PFSK-1 (cell line): ENCODE results near the gene ULK1.

Experiments
- FOXP2 ChIP-seq: optimal IDR thresholded peaks from 2 replicates; pipeline ENCODE3; 2011; ENCODE audit warnings: borderline replicate concordance, control low read depth, inconsistent platforms; ENCODE audit not compliant: insufficient read depth; ENCODE audit errors: extremely low read length, extremely low read depth
- POLR2AphosphoS5 ChIP-seq: IDR thresholded peaks from 2 replicates; pipeline ENCODE4 v1.6.1; 2012; ENCODE audit warnings: low read depth, mild to moderate bottlenecking, control low read depth, low read length, moderate library complexity
- SIN3A ChIP-seq: IDR thresholded peaks from 2 replicates; pipeline ENCODE4 v1.6.1; 2012; ENCODE audit warnings: mild to moderate bottlenecking, low read length, moderate library complexity, borderline replicate concordance; ENCODE audit not compliant: insufficient read depth
- TAF1 ChIP-seq: IDR thresholded peaks from 2 replicates; pipeline ENCODE4 v1.6.1; 2012; ENCODE audit warnings: low read length, control low read depth, borderline replicate concordance; ENCODE audit not compliant: insufficient read depth
- TF ChIP-seq, protein P1 (sequence below), 2 experiments: IDR thresholded peaks; 2 replicates each; pipeline versions ENCODE4 v1.6.1 to v1.8.0; 2011 to 2012; ENCODE audit warnings: low read depth in 2 of 2, low read length in 2 of 2, control low read depth in 1 of 2, inconsistent platforms in 1 of 2, mild to moderate bottlenecking in 1 of 2, moderate library complexity in 1 of 2; ENCODE audit not compliant: insufficient read depth in 1 of 2

DNA sequence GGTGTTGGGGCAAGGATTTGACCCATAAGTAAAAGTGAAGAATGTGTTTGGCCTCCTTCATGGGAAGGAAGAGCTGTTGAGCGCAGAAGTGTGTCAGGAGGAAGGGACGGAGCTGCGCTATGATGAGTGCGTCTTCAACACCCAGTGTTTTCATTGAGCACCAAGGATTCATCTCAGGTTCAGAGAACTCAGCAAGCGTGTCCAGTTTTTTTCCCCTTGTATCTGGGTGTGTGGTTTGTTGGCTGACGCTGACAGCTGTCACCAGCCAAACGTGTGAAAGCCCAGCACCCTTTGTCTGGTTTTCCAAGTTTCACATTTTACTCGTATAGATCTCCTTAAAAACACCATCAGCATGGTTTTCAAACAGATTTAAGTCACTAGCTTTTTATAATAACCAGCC, 67.6 kb downstream of the ULK1 start:
- TF ChIP-seq, protein P1, sequence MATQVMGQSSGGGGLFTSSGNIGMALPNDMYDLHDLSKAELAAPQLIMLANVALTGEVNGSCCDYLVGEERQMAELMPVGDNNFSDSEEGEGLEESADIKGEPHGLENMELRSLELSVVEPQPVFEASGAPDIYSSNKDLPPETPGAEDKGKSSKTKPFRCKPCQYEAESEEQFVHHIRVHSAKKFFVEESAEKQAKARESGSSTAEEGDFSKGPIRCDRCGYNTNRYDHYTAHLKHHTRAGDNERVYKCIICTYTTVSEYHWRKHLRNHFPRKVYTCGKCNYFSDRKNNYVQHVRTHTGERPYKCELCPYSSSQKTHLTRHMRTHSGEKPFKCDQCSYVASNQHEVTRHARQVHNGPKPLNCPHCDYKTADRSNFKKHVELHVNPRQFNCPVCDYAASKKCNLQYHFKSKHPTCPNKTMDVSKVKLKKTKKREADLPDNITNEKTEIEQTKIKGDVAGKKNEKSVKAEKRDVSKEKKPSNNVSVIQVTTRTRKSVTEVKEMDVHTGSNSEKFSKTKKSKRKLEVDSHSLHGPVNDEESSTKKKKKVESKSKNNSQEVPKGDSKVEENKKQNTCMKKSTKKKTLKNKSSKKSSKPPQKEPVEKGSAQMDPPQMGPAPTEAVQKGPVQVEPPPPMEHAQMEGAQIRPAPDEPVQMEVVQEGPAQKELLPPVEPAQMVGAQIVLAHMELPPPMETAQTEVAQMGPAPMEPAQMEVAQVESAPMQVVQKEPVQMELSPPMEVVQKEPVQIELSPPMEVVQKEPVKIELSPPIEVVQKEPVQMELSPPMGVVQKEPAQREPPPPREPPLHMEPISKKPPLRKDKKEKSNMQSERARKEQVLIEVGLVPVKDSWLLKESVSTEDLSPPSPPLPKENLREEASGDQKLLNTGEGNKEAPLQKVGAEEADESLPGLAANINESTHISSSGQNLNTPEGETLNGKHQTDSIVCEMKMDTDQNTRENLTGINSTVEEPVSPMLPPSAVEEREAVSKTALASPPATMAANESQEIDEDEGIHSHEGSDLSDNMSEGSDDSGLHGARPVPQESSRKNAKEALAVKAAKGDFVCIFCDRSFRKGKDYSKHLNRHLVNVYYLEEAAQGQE (IDR thresholded peaks at IDR 0.05; ENCODE audit: insufficient read depth in 1 of 2, low read depth in 2 of 2, low read length in 2 of 2), result no peak
- TF ChIP-seq SIN3A (no peak), POLR2AphosphoS5 (no peak), TAF1 (no peak), FOXP2 (no peak)
